IMR-90 (cell line): ENCODE results near the gene ADTRP. TPM values are rescaled to one million over a fixed set of nuclear protein-coding genes. Genes with fewer than 3 reads are reported as not detected.
A peak's percentile ranks its signal among the peaks of the same experiment; 100 is the strongest.

Source experiments
- ATAC-seq: fragments of 200-7000 bp; cut with Tn5 transposase; 2 replicates; pipeline ENCODE4 v1.9.1; 2020; ENCODE audit warnings: low read depth, mild to moderate bottlenecking, moderate library complexity
- BruUV-seq: library from RNA; stranded (reverse); fragments of 400-500 nt; replicated peaks from 2 replicates; lab custom pipeline; 2021; lab: Mats Ljungman, UMichigan
- CTCF ChIA-PET: fragments of 300-600 bp; formaldehyde crosslinking; extraction: SDS; loops from one replicate; lab custom pipeline; 2021; ENCODE audit warnings: antibody characterized with exemption; lab: Yijun Ruan, JAX
- POLR2A ChIA-PET: fragments of 300-600 bp; sonication (Branson Sonifier 250); formaldehyde crosslinking; loops from one replicate; lab custom pipeline; 2022; ENCODE audit warnings: antibody characterized with exemption; ENCODE audit not compliant: unreplicated experiment; lab: Charles Lee
- DNase-seq: peaks from one replicate; pipeline ENCODE4 v3.0.0; 2013
- H2AFZ ChIP-seq: replicated peaks from 2 replicates; pipeline ENCODE3; 2013; ENCODE audit warnings: low read length, mild to moderate bottlenecking; ENCODE audit not compliant: poor library complexity
- H2AK5ac ChIP-seq: 2 replicates; pipeline ENCODE4 v1.6.1; 2013; ENCODE audit warnings: low read depth, low read length, inconsistent platforms
- H2AK9ac ChIP-seq: replicated peaks from 2 replicates; pipeline ENCODE3; 2013; ENCODE audit warnings: mild to moderate bottlenecking, low read depth, low read length, moderate library complexity; ENCODE audit not compliant: poor library complexity
- H2BK120ac ChIP-seq: 2 replicates; pipeline ENCODE4 v1.6.1; 2013; ENCODE audit warnings: low read depth, low read length, inconsistent platforms
- H2BK15ac ChIP-seq: 3 replicates; pipeline ENCODE4 v1.6.1; 2013; ENCODE audit warnings: low read depth, low read length, inconsistent platforms
- H2BK20ac ChIP-seq: 2 replicates; pipeline ENCODE4 v1.6.1; 2013; ENCODE audit warnings: low read depth, mild to moderate bottlenecking, inconsistent platforms, low read length, moderate library complexity
- H2BK5ac ChIP-seq: 2 replicates; pipeline ENCODE4 v1.6.1; 2013; ENCODE audit warnings: mild to moderate bottlenecking, low read depth, low read length, inconsistent platforms; ENCODE audit not compliant: poor library complexity, severe bottlenecking
- H3K14ac ChIP-seq: replicated peaks from 2 replicates; pipeline ENCODE4 v1.6.1; 2013; ENCODE audit warnings: low read depth, low read length, inconsistent platforms
- H3K18ac ChIP-seq: 2 replicates; pipeline ENCODE4 v1.6.1; 2013; ENCODE audit warnings: low read depth, low read length, control low read depth
- H3K23ac ChIP-seq: 2 replicates; pipeline ENCODE4 v1.6.1; 2013; ENCODE audit warnings: low read depth, low read length, inconsistent platforms
- H3K27ac ChIP-seq: 2 replicates; pipeline ENCODE4 v1.5.1; 2013; ENCODE audit warnings: mild to moderate bottlenecking, control low read depth, low read length; ENCODE audit not compliant: insufficient read depth
- H3K27me3 ChIP-seq: 2 replicates; pipeline ENCODE4 v1.6.1; 2013; ENCODE audit warnings: low read length; ENCODE audit not compliant: control insufficient read depth, insufficient read depth
- H3K36me3 ChIP-seq: 2 replicates; pipeline ENCODE4 v1.6.1; 2013; ENCODE audit warnings: low read length, mixed read lengths; ENCODE audit not compliant: control insufficient read depth, insufficient read depth
- H3K4ac ChIP-seq: 2 replicates; pipeline ENCODE4 v1.6.1; 2013; ENCODE audit warnings: low read depth, low read length, inconsistent platforms
- H3K4me1 ChIP-seq: 2 replicates; pipeline ENCODE4 v1.6.1; 2013; ENCODE audit warnings: low read length, mixed read lengths; ENCODE audit not compliant: control insufficient read depth, insufficient read depth
- H3K4me2 ChIP-seq: 2 replicates; pipeline ENCODE4 v1.6.1; 2013; ENCODE audit warnings: low read depth, mild to moderate bottlenecking, control low read depth, low read length, moderate library complexity
- H3K4me3 ChIP-seq: 2 replicates; pipeline ENCODE4 v1.5.1; 2013; ENCODE audit warnings: low read depth, mild to moderate bottlenecking, control low read depth, low read length, moderate library complexity; ENCODE audit not compliant: insufficient read depth
- H3K56ac ChIP-seq: 2 replicates; pipeline ENCODE4 v1.6.1; 2013; ENCODE audit warnings: low read length, inconsistent platforms; ENCODE audit not compliant: insufficient read depth; ENCODE audit errors: extremely low read depth
- H3K79me1 ChIP-seq, 2 experiments: 2 replicates each; pipeline ENCODE4 v1.6.1; 2013; ENCODE audit warnings: low read length in 2 of 2, inconsistent platforms in 1 of 2, low read depth in 1 of 2
- H3K9ac ChIP-seq: 2 replicates; pipeline ENCODE4 v1.6.1; 2013; ENCODE audit warnings: low read depth, low read length, control low read depth
- H3K9me1 ChIP-seq: 2 replicates; pipeline ENCODE4 v1.6.1; 2013; ENCODE audit warnings: low read length, inconsistent platforms; ENCODE audit not compliant: insufficient read depth
- H3K9me3 ChIP-seq: 2 replicates; pipeline ENCODE4 v1.6.1; 2013; ENCODE audit warnings: low read length; ENCODE audit not compliant: control insufficient read depth, insufficient read depth
- H4K20me1 ChIP-seq: 2 replicates; pipeline ENCODE4 v1.6.1; 2013; ENCODE audit warnings: low read length, inconsistent platforms; ENCODE audit not compliant: insufficient read depth
- H4K5ac ChIP-seq: 2 replicates; pipeline ENCODE4 v1.6.1; 2013; ENCODE audit warnings: mild to moderate bottlenecking, low read depth, low read length, control low read depth
- H4K8ac ChIP-seq, 2 experiments: 2 replicates each; pipeline ENCODE4 v1.6.1; 2013; ENCODE audit warnings: low read depth in 2 of 2, low read length in 2 of 2, control low read depth in 1 of 2, inconsistent platforms in 1 of 2
- H4K91ac ChIP-seq: 2 replicates; pipeline ENCODE4 v1.6.1; 2013; ENCODE audit warnings: low read depth, low read length, inconsistent platforms; ENCODE audit not compliant: insufficient read depth
- BHLHE40 ChIP-seq: fragments of 150-350 bp; IDR thresholded peaks from 2 replicates; pipeline ENCODE4 v1.6.1; 2016; ENCODE audit warnings: mild to moderate bottlenecking, low read depth, low read length
- CEBPB ChIP-seq: IDR thresholded peaks from 2 replicates; pipeline ENCODE4 v1.6.1; 2012; ENCODE audit warnings: low read depth, low read length, improper control_type of control experiment
- FOS ChIP-seq: fragments of 150-350 bp; IDR thresholded peaks from 2 replicates; pipeline ENCODE4 v1.6.1; 2016; ENCODE audit warnings: low read depth, low read length
- RFX5 ChIP-seq: IDR thresholded peaks from 2 replicates; pipeline ENCODE4 v1.8.0; 2012; ENCODE audit warnings: low read depth, mild to moderate bottlenecking, low read length, moderate library complexity
- USF2 ChIP-seq: fragments of 150-350 bp; IDR thresholded peaks from 2 replicates; pipeline ENCODE4 v1.6.1; 2017; ENCODE audit warnings: mild to moderate bottlenecking, antibody characterized with exemption, low read length, low read depth
- WGBS, 2 experiments: methylation state at CpG; one replicate each; pipeline versions ENCODE4 v1.1.5 to v1.1.7; 2013; ENCODE audit warnings: missing lambda C conversion rate in 2 of 2; ENCODE audit not compliant: insufficient read length in 1 of 2; ENCODE audit errors: extremely low coverage in 2 of 2; 5-methylcytosine and 5-hydroxymethylcytosine counted together
- dilution Hi-C: fragments of 300-500 bp; cut with HindIII; formaldehyde crosslinking; loops from one replicate; pipeline ENCODE4 v1.14.3; 2018; ENCODE audit warnings: low sequenced_read_pairs; ENCODE audit not compliant: unreplicated experiment
- in situ Hi-C: fragments of 300-500 bp; cut with MboI; formaldehyde crosslinking; loops from 3 replicates; pipeline ENCODE4 v1.14.3; 2019; ENCODE audit warnings: low sequenced_read_pairs, inconsistent platforms, mixed read lengths
- intact Hi-C: fragments of 100-400 bp; cut with micrococcal nuclease; formaldehyde crosslinking; loops from 2 replicates; pipeline ENCODE4 v1.10.0; 2022
- polyA plus RNA-seq, 3 experiments: library from polyadenylated mRNA; depleted of rRNA; stranded (reverse); fragments of >200 nt; gene quantifications; 2 replicates each; pipeline ENCODE4 v1.2.3, GENCODE V29; 2012; ENCODE audit warnings: low replicate concordance in 1 of 3
- total RNA-seq: library from RNA; depleted of rRNA; stranded (reverse); fragments of >200 nt; gene quantifications from 2 replicates; pipeline ENCODE4 v1.2.3, GENCODE V29; 2012

Gene ADTRP
- total and polyA plus RNA-seq, 2 of the 4 experiments (the other 2 are of a cell fraction), result 0.50 to 0.72 TPM

GRCh38 chr6:11702089-11702488, 76.5 kb downstream of the ADTRP start:
- H3K27me3 ChIP-seq, result no peaks in the 10 kb centered on the region
- no peak overlapping the region for H3K4me3 ChIP-seq
- peaks cover 6% of the 10 kb centered on the region; the same call in 1 of the 2 replicates for H3K4me1 ChIP-seq
- H3K4me2 ChIP-seq, result no peak overlapping the region
- ATAC-seq (no peak), DNase-seq (no peak)
- no peak overlapping the region for H2AFZ ChIP-seq
- peak overlapping the region; percentile 42; the same call in 1 of the 2 replicates for H2BK120ac ChIP-seq
- ChIA-PET CTCF (no interaction called here), POLR2A (no interaction called here)
- no peak overlapping the region for H3K23ac ChIP-seq
- 0 out of 2 replicates have a peak overlapping the region, but pooled peaks have one; percentile 34 for H4K91ac ChIP-seq
- H3K9ac ChIP-seq, result no peak overlapping the region
- H2BK20ac ChIP-seq, result peak overlapping the region; percentile 50
- 0 out of 2 replicates have a peak overlapping the region, but pooled peaks have one; percentile 17 for H3K14ac ChIP-seq
- H3K56ac ChIP-seq, result no peak overlapping the region
- H4K20me1 ChIP-seq, result no peaks in the 10 kb centered on the region
- H2BK15ac ChIP-seq, result peak overlapping the region; percentile 82; the same call in 2 of the 3 replicates
- TF ChIP-seq BHLHE40 (no peak), RFX5 (no peak), USF2 (no peak), FOS (no peak), CEBPB (0 out of 2 replicates have a peak, but pooled peaks have one; percentile 9)
- H3K4ac ChIP-seq, result peak overlapping the region; percentile 30
- H3K9me1 ChIP-seq, result peaks cover 16% of the 10 kb centered on the region
- H3K18ac ChIP-seq, result no peak overlapping the region
- intact Hi-C loops, result loop anchor here (5.0 kb wide), 4 partner anchors 45 to 375 kb away; no protein-coding TSS in a partner anchor
- H4K8ac ChIP-seq, result peak overlapping the region; percentile 30 to 35; a peak in 3 of 4 replicates
- in situ Hi-C loops, result loop anchor here (10.0 kb wide), 1 partner anchor 303 kb away; no protein-coding TSS in a partner anchor
- BruUV-seq, result no TSS peak
- dilution Hi-C loops, result no loop called here
- H2AK5ac ChIP-seq, result peak overlapping the region; percentile 36
- H3K9me3 ChIP-seq, result no peaks in the 10 kb centered on the region
- H4K5ac ChIP-seq, result no peak overlapping the region
- H2AK9ac ChIP-seq, result peak overlapping the region; percentile 33
- H3K27ac ChIP-seq, result no peak overlapping the region
- no CpG with 5 or more reads among the region's 4 CpGs for WGBS, 2 experiments
- H3K36me3 ChIP-seq, result no peaks in the 10 kb centered on the region
- H3K79me1 ChIP-seq, result no peaks in the 10 kb centered on the region
- H2BK5ac ChIP-seq, result peak overlapping the region; percentile 43
